Activated CD8-positive, alpha-beta memory T cell treated with anti-CD3 and anti-CD28 coated beads for 48 hours (primary cell): ENCODE data around the gene WIPF2.

ENCODE experiments used
- DNase-seq, 3 experiments: peaks; one replicate each; pipeline ENCODE4 v3.0.0-alpha.2; 2020; ENCODE audit warnings: low read depth in 2 of 3, low spot score in 2 of 3

Gene WIPF2

DNA sequence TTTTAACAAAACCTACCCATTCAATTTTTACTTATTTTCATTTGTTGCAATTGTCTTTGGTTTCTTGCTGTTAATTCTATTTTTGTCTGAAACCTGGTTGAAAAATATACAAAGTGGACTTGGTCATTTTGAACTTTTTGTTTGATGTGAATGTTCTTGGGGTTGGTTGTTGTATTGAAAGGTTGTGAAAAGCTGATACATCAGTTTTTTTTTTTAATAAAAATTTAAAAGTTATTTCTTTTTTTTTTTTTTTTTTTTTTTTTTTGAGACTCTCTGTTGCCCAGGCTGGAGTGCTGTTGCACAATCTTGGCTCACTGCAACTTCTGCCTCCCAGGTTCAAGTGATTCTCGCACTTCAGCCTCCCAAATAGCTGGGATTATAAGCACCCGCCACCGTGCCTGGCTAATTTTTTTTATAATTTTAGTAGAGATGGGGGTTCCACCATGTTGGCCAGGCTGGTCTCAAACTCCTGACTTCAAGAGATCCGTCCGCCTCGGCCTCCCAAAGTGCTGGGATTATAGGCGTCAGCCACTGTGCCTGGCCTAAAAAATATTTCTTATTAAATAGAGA lies 28.9 kb downstream of the WIPF2 start:
- no peak for DNase-seq

DNA sequence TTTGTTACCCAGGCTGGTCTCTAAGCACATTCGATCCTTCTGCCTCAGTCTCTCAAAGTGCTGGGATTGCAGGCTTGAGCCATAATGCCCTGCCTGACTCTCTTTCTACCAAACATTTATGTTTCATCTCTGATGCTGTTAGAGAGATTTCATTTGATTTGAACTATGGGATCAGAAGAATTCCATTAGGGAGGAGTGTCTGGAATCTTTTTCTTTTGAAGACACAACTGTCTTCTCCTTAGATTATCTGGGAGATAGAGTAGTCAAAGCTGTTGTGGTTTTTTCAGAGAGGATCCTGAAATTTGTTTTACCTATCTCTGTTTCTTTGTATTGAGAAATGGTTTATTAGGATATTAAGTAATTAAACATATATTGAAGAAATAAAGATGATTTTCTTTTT lies 29.4 kb downstream of the WIPF2 start:
- no peak for DNase-seq

DNA sequence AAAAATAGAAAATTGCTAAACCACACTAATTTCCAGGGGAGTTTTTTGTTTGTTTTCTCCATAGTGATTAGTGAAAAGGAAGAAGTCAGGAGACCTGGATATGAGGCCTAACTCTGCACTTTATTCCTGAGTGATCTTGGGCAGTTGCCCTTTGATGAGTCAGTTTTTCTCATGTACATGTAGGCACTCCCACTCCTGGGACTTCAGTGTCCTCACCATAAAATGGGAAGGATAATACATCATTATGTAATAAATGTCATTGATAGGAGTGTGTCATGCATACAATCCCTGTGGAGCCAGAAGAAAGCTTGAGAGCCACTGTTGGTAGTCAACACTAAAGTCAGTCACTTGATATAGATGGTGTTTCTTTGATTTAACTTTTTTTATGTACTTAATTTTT lies 32.5 kb downstream of the WIPF2 start:
- DNase-seq: no peak

GRCh38 chr17:40253565-40253964 lies 34.5 kb downstream of the WIPF2 start:
- DNase-seq: no peak

- no peak for DNase-seq
These were observed 40.4 kb downstream of the WIPF2 start for GRCh38 chr17:40259505-40259904.

DNA sequence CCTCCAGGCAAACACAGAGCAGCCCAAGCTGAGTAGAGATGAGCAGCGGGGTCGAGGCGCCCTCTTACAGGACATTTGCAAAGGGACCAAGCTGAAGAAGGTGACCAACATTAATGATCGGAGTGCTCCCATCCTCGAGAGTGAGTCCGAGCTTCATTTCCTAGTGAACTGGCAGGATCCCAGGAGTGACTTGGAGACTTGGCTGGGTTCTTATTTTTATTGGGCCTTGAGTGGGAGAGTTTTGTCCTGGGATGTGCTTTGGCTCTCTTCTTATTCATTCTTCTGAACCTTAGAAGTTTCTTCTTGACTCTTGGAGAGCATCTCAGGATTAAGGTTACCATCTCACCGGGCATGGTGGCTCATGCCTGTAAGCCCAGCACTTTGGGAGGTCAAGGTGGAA lies 41.4 kb downstream of the WIPF2 start:
- no peak for DNase-seq

GRCh38 chr17:40264458-40265185 lies 45.5 kb downstream of the WIPF2 start:
- DNase-seq: no peak

DNA sequence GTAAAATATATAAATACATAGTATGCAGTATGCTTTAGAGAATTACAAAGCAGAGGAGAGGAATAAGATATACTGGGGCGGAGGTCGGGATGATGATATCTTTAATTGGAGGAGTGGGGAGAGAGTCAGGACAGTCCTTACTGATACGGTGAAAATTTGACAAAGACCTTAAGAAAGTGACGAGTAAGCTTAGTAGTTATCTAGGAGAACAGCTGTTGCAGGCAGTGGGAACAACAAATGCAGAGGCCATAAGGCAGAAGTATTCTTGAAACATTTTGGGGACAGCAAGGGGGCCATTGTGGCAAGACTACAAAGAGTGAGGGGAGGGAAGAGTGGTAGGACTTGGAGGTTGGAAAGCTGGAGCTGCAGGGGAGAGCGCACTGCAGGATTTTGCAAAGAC lies 46.2 kb downstream of the WIPF2 start:
- no peak for DNase-seq

DNA sequence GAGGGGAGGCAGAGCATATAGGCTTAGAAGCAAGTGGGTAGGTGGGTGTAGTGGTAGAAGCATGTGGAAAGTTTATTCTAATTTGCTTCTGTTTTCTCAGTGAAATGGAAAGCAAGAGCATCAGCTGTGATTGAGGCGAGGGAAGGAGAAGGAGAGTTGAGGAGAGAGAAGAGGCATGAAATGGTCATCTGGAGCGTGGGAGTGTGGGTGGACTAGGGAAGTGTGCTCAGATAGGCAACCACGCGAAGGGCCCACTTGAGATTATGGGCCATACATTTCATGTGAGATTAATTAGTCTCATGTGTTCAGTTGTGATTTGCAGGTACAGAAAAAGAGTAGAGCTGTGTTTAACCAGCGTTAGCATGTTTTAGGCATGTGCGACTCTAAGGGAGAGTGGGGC lies 47.8 kb downstream of the WIPF2 start:
- DNase-seq: no peak

GRCh38 chr17:40268141-40268712 lies 49.1 kb downstream of the WIPF2 start:
- DNase-seq: no peak

GRCh38 chr17:40278414-40278813 lies 59.3 kb downstream of the WIPF2 start:
- DNase-seq: no peak

GRCh38 chr17:40279402-40279801 lies 60.3 kb downstream of the WIPF2 start:
- no peak for DNase-seq

DNA sequence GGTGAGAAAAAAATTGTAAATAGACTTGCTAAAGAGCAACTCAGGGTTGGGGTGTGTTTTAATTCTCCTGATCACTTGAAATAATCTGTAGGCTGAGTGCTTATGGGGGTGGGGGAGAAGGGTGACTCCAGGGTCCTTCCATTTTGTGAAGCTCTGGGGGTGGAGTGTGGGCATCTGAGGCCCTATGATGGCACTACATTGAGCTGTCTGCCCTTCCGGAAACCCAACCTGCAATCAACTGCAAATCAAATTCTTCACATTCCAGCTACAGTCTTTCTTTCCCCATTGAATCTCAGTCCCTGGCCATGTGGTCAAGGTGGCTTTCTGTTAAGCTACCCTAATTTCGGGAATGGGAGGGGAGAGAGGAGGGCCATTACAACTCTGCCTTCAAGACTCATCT lies 62.6 kb downstream of the WIPF2 start:
- no peak for DNase-seq

GRCh38 chr17:40283662-40284061 lies 64.6 kb downstream of the WIPF2 start:
- no peak for DNase-seq

GRCh38 chr17:40284085-40284713 lies 65.1 kb downstream of the WIPF2 start:
- DNase-seq: no peak

- no peak for DNase-seq
These were observed 67.4 kb downstream of the WIPF2 start for GRCh38 chr17:40286473-40286872.

GRCh38 chr17:40287159-40287493 lies 68.0 kb downstream of the WIPF2 start:
- DNase-seq: no peak

GRCh38 chr17:40287494-40288369 lies 68.6 kb downstream of the WIPF2 start, which contains the start of gene CDC6:
CDC6 (plus strand) TSS chr17:40287879; CDS start chr17:40289421, 1,542 bp downstream.
- DNase-seq: peak; percentile 87 to 97 (median 97)

GRCh38 chr17:40290629-40291280 lies 71.7 kb downstream of the WIPF2 start:
- no peak for DNase-seq

DNA sequence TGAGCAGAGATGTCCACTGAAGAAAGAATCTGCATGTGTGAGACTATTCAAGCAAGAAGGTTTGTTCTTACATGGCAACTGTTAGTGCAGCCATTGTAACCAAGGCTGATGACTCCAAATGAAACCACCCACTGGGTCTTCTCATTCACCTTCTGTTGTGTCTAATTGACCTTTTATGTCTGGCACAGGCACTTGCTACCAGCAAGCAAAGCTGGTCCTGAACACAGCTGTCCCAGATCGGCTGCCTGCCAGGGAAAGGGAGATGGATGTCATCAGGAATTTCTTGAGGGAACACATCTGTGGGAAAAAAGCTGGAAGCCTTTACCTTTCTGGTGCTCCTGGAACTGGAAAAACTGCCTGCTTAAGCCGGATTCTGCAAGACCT lies 72.2 kb downstream of the WIPF2 start:
- DNase-seq: no peak

DNA sequence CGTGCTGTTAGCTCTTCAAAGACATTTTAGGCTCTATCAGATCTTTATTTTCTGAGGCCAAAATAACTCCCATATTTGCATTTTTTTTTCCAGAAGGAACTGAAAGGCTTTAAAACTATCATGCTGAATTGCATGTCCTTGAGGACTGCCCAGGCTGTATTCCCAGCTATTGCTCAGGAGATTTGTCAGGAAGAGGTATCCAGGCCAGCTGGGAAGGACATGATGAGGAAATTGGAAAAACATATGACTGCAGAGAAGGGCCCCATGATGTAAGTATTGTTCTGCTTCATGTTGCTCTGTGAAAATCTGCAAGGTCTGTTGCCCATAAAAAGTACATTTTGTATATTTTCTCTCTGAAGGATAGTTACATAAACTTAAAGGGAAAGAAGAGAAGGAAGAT lies 74.3 kb downstream of the WIPF2 start:
- DNase-seq: no peak
